HEK293 (cell line): ENCODE results near the gene RTKN.
A peak's percentile ranks its signal among the peaks of the same experiment; 100 is the strongest.

Experiments
- FEZF1 ChIP-seq: fragments of 450-650 bp; formaldehyde crosslinking; IDR thresholded peaks from 2 replicates; pipeline ENCODE4 v1.5.1; 2016; ENCODE audit warnings: missing biosample characterization, missing genetic modification characterization
- GLI2 ChIP-seq: fragments of 450-650 bp; formaldehyde crosslinking; IDR thresholded peaks from 2 replicates; pipeline ENCODE4; 2017; ENCODE audit warnings: missing biosample characterization, missing genetic modification characterization, low read depth, borderline replicate concordance
- IKZF3 ChIP-seq: fragments of 450-650 bp; IDR thresholded peaks from 2 replicates; pipeline ENCODE4 v1.5.0; 2018; ENCODE audit warnings: missing biosample characterization, mild to moderate bottlenecking, missing genetic modification characterization, moderate library complexity
- SETDB1 ChIP-seq: IDR thresholded peaks from one replicate; pipeline ENCODE4 v1.6.1; 2017; ENCODE audit warnings: mild to moderate bottlenecking, low read length, moderate library complexity, mixed read lengths; ENCODE audit not compliant: insufficient read length
- SP7 ChIP-seq: fragments of 450-650 bp; formaldehyde crosslinking; IDR thresholded peaks from 2 replicates; pipeline ENCODE4 v1.5.1; 2016; ENCODE audit warnings: missing biosample characterization, missing genetic modification characterization
- ZBTB17 ChIP-seq: fragments of 450-650 bp; formaldehyde crosslinking; IDR thresholded peaks from 2 replicates; pipeline ENCODE4 v1.5.1; 2016; ENCODE audit warnings: missing biosample characterization, missing genetic modification characterization
- ZNF223 ChIP-seq: fragments of 450-650 bp; formaldehyde crosslinking; IDR thresholded peaks from 2 replicates; pipeline ENCODE4 v1.5.1; 2016; ENCODE audit warnings: missing biosample characterization, missing genetic modification characterization
- ZNF423 ChIP-seq: fragments of 450-650 bp; formaldehyde crosslinking; IDR thresholded peaks from 2 replicates; pipeline ENCODE4 v1.5.1; 2016; ENCODE audit warnings: missing biosample characterization, missing genetic modification characterization
- ZNF426 ChIP-seq: fragments of 450-650 bp; formaldehyde crosslinking; IDR thresholded peaks from 2 replicates; pipeline ENCODE4 v1.5.1; 2017; ENCODE audit warnings: missing biosample characterization, missing genetic modification characterization, mild to moderate bottlenecking, inconsistent platforms, moderate library complexity
- ZNF629 ChIP-seq: fragments of 450-650 bp; formaldehyde crosslinking; IDR thresholded peaks from 2 replicates; pipeline ENCODE4 v1.5.1; 2017; ENCODE audit warnings: missing biosample characterization, missing genetic modification characterization
- ZNF791 ChIP-seq: fragments of 450-650 bp; formaldehyde crosslinking; IDR thresholded peaks from 2 replicates; pipeline ENCODE4 v1.5.1; 2016; ENCODE audit warnings: missing biosample characterization, missing genetic modification characterization
- ZSCAN30 ChIP-seq: fragments of 450-650 bp; IDR thresholded peaks from 2 replicates; pipeline ENCODE4 v1.5.1; 2018; ENCODE audit warnings: missing biosample characterization, mild to moderate bottlenecking, missing genetic modification characterization, moderate library complexity
- TF ChIP-seq, protein P1 (sequence below): fragments of 450-650 bp; formaldehyde crosslinking; IDR thresholded peaks from 2 replicates; pipeline ENCODE4 v1.5.1; 2016; ENCODE audit warnings: missing biosample characterization, missing genetic modification characterization
- TF ChIP-seq, protein P2 (sequence below): fragments of 450-650 bp; formaldehyde crosslinking; IDR thresholded peaks from 2 replicates; pipeline ENCODE4 v1.5.1; 2016; ENCODE audit warnings: missing biosample characterization, missing genetic modification characterization
- TF ChIP-seq, protein P3 (sequence below): fragments of 450-650 bp; formaldehyde crosslinking; IDR thresholded peaks from 2 replicates; pipeline ENCODE4 v1.5.1; 2017; ENCODE audit warnings: missing biosample characterization, mild to moderate bottlenecking, missing genetic modification characterization, moderate library complexity
- TF ChIP-seq, protein P4 (sequence below): fragments of 450-650 bp; formaldehyde crosslinking; IDR thresholded peaks from 2 replicates; pipeline ENCODE4 v1.5.1; 2017; ENCODE audit warnings: missing biosample characterization, missing genetic modification characterization
- TF ChIP-seq, protein P5 (sequence below): fragments of 450-650 bp; formaldehyde crosslinking; conservative IDR thresholded peaks from 2 replicates; pipeline ENCODE4 v1.5.1; 2016; ENCODE audit warnings: low read depth, missing biosample characterization, missing genetic modification characterization
- TF ChIP-seq, protein P6 (sequence below): fragments of 450-650 bp; formaldehyde crosslinking; IDR thresholded peaks from 2 replicates; pipeline ENCODE4 v1.5.1; 2016; ENCODE audit warnings: missing biosample characterization, missing genetic modification characterization
- TF ChIP-seq, protein P7 (sequence below): fragments of 450-650 bp; formaldehyde crosslinking; IDR thresholded peaks from 2 replicates; pipeline ENCODE4 v1.5.1; 2016; ENCODE audit warnings: missing biosample characterization, missing genetic modification characterization, borderline replicate concordance

Gene RTKN

DNA sequence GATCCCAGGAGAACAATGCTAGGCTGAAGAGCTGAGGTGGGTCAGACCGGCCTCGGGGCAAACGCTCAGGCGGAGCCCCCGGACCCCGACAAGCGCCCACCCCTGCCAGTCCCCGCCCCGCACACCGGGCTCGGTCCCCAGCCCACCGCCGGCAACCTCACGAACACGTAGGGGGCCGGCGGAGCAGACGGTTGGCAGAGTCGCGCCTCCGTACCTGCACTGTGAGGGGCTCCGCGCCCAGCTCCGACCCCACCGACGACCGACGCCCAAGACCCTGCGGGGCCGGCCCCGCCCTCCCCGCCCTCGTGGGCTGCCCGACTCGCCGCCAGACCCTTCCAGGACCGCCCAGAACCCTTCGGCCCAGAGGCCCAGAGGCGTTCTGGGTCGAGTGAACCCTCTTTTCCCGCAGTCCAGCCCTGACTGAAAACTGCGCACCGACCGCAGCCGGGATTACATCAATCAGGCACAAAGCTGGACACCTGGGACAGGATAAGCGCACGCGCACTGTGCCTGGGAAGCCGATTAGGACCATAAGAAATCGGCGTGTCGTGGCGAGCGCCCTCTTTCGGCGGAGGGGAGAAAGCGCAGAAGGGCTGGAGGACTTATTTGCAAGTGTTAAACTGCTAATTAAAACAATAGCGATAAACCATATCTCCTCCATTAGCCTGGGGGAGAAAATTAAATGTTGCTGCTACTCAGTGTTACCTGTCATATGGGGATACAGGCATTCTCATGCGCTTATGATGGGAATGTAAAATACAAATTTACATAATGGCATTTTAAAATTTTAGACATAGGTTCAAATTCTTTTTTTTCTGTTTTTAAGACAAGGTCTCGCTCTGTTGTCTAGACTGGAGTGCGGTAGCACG is 49.9 kb downstream of the RTKN start (continued):
- no peak for TF ChIP-seq FEZF1 (tag by site-specific recombination)
- no peak for TF ChIP-seq ZNF791 (tag by site-specific recombination)
- no peak for TF ChIP-seq IKZF3 (tag by site-specific recombination)
- TF ChIP-seq, protein P1, sequence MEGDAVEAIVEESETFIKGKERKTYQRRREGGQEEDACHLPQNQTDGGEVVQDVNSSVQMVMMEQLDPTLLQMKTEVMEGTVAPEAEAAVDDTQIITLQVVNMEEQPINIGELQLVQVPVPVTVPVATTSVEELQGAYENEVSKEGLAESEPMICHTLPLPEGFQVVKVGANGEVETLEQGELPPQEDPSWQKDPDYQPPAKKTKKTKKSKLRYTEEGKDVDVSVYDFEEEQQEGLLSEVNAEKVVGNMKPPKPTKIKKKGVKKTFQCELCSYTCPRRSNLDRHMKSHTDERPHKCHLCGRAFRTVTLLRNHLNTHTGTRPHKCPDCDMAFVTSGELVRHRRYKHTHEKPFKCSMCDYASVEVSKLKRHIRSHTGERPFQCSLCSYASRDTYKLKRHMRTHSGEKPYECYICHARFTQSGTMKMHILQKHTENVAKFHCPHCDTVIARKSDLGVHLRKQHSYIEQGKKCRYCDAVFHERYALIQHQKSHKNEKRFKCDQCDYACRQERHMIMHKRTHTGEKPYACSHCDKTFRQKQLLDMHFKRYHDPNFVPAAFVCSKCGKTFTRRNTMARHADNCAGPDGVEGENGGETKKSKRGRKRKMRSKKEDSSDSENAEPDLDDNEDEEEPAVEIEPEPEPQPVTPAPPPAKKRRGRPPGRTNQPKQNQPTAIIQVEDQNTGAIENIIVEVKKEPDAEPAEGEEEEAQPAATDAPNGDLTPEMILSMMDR (tag by site-specific recombination): peak; percentile 94
- TF ChIP-seq, protein P2, sequence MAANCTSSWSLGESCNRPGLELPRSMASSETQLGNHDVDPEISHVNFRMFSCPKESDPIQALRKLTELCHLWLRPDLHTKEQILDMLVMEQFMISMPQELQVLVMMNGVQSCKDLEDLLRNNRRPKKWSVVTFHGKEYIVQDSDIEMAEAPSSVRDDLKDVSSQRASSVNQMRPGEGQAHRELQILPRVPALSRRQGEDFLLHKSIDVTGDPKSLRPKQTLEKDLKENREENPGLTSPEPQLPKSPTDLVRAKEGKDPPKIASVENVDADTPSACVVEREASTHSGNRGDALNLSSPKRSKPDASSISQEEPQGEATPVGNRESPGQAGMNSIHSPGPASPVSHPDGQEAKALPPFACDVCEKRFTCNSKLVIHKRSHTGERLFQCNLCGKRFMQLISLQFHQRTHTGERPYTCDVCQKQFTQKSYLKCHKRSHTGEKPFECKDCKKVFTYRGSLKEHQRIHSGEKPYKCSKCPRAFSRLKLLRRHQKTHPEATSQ (tag by site-specific recombination): no peak
- TF ChIP-seq, protein P3, sequence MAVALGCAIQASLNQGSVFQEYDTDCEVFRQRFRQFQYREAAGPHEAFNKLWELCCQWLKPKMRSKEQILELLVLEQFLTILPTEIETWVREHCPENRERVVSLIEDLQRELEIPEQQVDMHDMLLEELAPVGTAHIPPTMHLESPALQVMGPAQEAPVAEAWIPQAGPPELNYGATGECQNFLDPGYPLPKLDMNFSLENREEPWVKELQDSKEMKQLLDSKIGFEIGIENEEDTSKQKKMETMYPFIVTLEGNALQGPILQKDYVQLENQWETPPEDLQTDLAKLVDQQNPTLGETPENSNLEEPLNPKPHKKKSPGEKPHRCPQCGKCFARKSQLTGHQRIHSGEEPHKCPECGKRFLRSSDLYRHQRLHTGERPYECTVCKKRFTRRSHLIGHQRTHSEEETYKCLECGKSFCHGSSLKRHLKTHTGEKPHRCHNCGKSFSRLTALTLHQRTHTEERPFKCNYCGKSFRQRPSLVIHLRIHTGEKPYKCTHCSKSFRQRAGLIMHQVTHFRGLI (tag by site-specific recombination): no peak
- TF ChIP-seq ZNF223 (tag by site-specific recombination): no peak
- TF ChIP-seq ZNF629 (tag by site-specific recombination): 0 out of 2 replicates have a peak, but pooled peaks have one; percentile 12
- peak; percentile 65 for TF ChIP-seq SP7 (tag by site-specific recombination)
- no peak for TF ChIP-seq ZNF423
- TF ChIP-seq SETDB1: no peak
- TF ChIP-seq, protein P4, sequence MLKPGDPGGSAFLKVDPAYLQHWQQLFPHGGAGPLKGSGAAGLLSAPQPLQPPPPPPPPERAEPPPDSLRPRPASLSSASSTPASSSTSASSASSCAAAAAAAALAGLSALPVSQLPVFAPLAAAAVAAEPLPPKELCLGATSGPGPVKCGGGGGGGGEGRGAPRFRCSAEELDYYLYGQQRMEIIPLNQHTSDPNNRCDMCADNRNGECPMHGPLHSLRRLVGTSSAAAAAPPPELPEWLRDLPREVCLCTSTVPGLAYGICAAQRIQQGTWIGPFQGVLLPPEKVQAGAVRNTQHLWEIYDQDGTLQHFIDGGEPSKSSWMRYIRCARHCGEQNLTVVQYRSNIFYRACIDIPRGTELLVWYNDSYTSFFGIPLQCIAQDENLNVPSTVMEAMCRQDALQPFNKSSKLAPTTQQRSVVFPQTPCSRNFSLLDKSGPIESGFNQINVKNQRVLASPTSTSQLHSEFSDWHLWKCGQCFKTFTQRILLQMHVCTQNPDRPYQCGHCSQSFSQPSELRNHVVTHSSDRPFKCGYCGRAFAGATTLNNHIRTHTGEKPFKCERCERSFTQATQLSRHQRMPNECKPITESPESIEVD (tag by site-specific recombination): no peak
- no peak for TF ChIP-seq ZSCAN30 (tag by site-specific recombination)
- no peak for TF ChIP-seq ZNF426 (tag by site-specific recombination)
- TF ChIP-seq, protein P5, sequence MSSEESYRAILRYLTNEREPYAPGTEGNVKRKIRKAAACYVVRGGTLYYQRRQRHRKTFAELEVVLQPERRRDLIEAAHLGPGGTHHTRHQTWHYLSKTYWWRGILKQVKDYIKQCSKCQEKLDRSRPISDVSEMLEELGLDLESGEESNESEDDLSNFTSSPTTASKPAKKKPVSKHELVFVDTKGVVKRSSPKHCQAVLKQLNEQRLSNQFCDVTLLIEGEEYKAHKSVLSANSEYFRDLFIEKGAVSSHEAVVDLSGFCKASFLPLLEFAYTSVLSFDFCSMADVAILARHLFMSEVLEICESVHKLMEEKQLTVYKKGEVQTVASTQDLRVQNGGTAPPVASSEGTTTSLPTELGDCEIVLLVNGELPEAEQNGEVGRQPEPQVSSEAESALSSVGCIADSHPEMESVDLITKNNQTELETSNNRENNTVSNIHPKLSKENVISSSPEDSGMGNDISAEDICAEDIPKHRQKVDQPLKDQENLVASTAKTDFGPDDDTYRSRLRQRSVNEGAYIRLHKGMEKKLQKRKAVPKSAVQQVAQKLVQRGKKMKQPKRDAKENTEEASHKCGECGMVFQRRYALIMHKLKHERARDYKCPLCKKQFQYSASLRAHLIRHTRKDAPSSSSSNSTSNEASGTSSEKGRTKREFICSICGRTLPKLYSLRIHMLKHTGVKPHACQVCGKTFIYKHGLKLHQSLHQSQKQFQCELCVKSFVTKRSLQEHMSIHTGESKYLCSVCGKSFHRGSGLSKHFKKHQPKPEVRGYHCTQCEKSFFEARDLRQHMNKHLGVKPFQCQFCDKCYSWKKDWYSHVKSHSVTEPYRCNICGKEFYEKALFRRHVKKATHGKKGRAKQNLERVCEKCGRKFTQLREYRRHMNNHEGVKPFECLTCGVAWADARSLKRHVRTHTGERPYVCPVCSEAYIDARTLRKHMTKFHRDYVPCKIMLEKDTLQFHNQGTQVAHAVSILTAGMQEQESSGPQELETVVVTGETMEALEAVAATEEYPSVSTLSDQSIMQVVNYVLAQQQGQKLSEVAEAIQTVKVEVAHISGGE (tag by site-specific recombination): no peak; the same call in 1 of the 2 replicates
- TF ChIP-seq ZBTB17 (tag by site-specific recombination): peak; percentile 40; the same call in 1 of the 2 replicates
- TF ChIP-seq, protein P6, sequence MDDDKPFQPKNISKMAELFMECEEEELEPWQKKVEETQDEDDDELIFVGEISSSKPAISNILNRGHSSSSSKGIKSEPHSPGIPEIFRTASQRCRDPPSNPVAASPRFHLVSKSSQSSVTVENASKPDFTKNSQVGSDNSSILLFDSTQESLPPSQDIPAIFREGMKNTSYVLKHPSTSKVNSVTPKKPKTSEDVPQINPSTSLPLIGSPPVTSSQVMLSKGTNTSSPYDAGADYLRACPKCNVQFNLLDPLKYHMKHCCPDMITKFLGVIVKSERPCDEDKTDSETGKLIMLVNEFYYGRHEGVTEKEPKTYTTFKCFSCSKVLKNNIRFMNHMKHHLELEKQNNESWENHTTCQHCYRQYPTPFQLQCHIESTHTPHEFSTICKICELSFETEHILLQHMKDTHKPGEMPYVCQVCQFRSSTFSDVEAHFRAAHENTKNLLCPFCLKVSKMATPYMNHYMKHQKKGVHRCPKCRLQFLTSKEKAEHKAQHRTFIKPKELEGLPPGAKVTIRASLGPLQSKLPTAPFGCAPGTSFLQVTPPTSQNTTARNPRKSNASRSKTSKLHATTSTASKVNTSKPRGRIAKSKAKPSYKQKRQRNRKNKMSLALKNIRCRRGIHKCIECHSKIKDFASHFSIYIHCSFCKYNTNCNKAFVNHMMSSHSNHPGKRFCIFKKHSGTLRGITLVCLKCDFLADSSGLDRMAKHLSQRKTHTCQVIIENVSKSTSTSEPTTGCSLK: no peak
- TF ChIP-seq, protein P7, sequence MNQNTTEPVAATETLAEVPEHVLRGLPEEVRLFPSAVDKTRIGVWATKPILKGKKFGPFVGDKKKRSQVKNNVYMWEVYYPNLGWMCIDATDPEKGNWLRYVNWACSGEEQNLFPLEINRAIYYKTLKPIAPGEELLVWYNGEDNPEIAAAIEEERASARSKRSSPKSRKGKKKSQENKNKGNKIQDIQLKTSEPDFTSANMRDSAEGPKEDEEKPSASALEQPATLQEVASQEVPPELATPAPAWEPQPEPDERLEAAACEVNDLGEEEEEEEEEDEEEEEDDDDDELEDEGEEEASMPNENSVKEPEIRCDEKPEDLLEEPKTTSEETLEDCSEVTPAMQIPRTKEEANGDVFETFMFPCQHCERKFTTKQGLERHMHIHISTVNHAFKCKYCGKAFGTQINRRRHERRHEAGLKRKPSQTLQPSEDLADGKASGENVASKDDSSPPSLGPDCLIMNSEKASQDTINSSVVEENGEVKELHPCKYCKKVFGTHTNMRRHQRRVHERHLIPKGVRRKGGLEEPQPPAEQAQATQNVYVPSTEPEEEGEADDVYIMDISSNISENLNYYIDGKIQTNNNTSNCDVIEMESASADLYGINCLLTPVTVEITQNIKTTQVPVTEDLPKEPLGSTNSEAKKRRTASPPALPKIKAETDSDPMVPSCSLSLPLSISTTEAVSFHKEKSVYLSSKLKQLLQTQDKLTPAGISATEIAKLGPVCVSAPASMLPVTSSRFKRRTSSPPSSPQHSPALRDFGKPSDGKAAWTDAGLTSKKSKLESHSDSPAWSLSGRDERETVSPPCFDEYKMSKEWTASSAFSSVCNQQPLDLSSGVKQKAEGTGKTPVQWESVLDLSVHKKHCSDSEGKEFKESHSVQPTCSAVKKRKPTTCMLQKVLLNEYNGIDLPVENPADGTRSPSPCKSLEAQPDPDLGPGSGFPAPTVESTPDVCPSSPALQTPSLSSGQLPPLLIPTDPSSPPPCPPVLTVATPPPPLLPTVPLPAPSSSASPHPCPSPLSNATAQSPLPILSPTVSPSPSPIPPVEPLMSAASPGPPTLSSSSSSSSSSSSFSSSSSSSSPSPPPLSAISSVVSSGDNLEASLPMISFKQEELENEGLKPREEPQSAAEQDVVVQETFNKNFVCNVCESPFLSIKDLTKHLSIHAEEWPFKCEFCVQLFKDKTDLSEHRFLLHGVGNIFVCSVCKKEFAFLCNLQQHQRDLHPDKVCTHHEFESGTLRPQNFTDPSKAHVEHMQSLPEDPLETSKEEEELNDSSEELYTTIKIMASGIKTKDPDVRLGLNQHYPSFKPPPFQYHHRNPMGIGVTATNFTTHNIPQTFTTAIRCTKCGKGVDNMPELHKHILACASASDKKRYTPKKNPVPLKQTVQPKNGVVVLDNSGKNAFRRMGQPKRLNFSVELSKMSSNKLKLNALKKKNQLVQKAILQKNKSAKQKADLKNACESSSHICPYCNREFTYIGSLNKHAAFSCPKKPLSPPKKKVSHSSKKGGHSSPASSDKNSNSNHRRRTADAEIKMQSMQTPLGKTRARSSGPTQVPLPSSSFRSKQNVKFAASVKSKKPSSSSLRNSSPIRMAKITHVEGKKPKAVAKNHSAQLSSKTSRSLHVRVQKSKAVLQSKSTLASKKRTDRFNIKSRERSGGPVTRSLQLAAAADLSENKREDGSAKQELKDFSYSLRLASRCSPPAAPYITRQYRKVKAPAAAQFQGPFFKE: no peak
- no peak for TF ChIP-seq GLI2 (tag by site-specific recombination)
